LHCN-M2 (cell line): ENCODE data around the gene RBFOX1. TPM values are rescaled to one million over a fixed set of nuclear protein-coding genes. Genes with fewer than 3 reads are reported as not detected.

Source experiments
- DNase-seq: peaks from one replicate; pipeline ENCODE4 v3.0.0-alpha.2; 2012; ENCODE audit warnings: low read depth
- total RNA-seq: library from RNA; depleted of rRNA; stranded (reverse); fragments of >200 nt; gene quantifications from 2 replicates; pipeline ENCODE4 v1.2.3, GENCODE V29; 2014

RBFOX1 gene
- total RNA-seq, 1 experiment from 2014 or later = 3.7 TPM

- no peak for DNase-seq
Observed at GRCh38 chr16:7419441-7419840, 86.8 kb downstream of the RBFOX1 start.

- no peak for DNase-seq
Observed at GRCh38 chr16:7420079-7420478, 87.4 kb downstream of the RBFOX1 start.

GRCh38 chr16:7420843-7421242 lies 88.2 kb downstream of the RBFOX1 start:
- DNase-seq = no peak

- no peak for DNase-seq
Observed at GRCh38 chr16:7421578-7421977, 88.9 kb downstream of the RBFOX1 start.

- DNase-seq = no peak
Observed at GRCh38 chr16:7422036-7422888, 89.6 kb downstream of the RBFOX1 start.

- DNase-seq = no peak
Observed at GRCh38 chr16:7423434-7424044, 90.9 kb downstream of the RBFOX1 start.

- DNase-seq = no peak
Observed at GRCh38 chr16:7426161-7426560, 93.5 kb downstream of the RBFOX1 start.

GRCh38 chr16:7431723-7432122 lies 99.1 kb downstream of the RBFOX1 start:
- no peak for DNase-seq

GRCh38 chr16:7436306-7436705 lies 103.7 kb downstream of the RBFOX1 start:
- DNase-seq = no peak

- DNase-seq = no peak
Observed at GRCh38 chr16:7437135-7437804, 104.6 kb downstream of the RBFOX1 start.

- no peak for DNase-seq
Observed at GRCh38 chr16:7437843-7438242, 105.2 kb downstream of the RBFOX1 start.

- DNase-seq = no peak
Observed at GRCh38 chr16:7438601-7439000, 106.0 kb downstream of the RBFOX1 start.

- no peak for DNase-seq
Observed at GRCh38 chr16:7439518-7439917, 106.9 kb downstream of the RBFOX1 start.

- DNase-seq = no peak
Observed at GRCh38 chr16:7440886-7441400, 108.3 kb downstream of the RBFOX1 start.

- no peak for DNase-seq
Observed at GRCh38 chr16:7442050-7442449, 109.4 kb downstream of the RBFOX1 start.

- DNase-seq = no peak
Observed at GRCh38 chr16:7443142-7443541, 110.5 kb downstream of the RBFOX1 start.

GRCh38 chr16:7443648-7444365 lies 111.2 kb downstream of the RBFOX1 start:
- DNase-seq = no peak

- DNase-seq = no peak
Observed at GRCh38 chr16:7449306-7449705, 116.7 kb downstream of the RBFOX1 start.

- DNase-seq = no peak
Observed at GRCh38 chr16:7449808-7450207, 117.2 kb downstream of the RBFOX1 start.

GRCh38 chr16:7450440-7450839 lies 117.8 kb downstream of the RBFOX1 start:
- no peak for DNase-seq

- DNase-seq = no peak
Observed at GRCh38 chr16:7452090-7452489, 119.4 kb downstream of the RBFOX1 start.

GRCh38 chr16:7456211-7456610 lies 123.6 kb downstream of the RBFOX1 start:
- DNase-seq = no peak
